Epithelial cell of proximal tubule (primary cell): Measurements from ENCODE around the gene METTL27. TPM values are rescaled to one million over a fixed set of nuclear protein-coding genes. Genes with fewer than 3 reads are reported as not detected.

ENCODE experiments used
- DNase-seq: peaks from one replicate; pipeline ENCODE4 v3.0.0-alpha.2; 2011; ENCODE audit warnings: low read depth
- H3K4me3 ChIP-seq: 2 replicates; pipeline ENCODE4 v1.5.1; 2011; ENCODE audit warnings: low read depth, mild to moderate bottlenecking, low read length
- total RNA-seq: library from RNA; depleted of rRNA; stranded (reverse); fragments of >200 nt; gene quantifications from 2 replicates; pipeline ENCODE4 v1.2.3, GENCODE V29; 2015
- TF ChIP-seq, protein P1 (sequence below): conservative IDR thresholded peaks from 2 replicates; pipeline ENCODE4 v1.5.1; 2012; ENCODE audit warnings: low read depth, mild to moderate bottlenecking, low read length

Gene METTL27
- total RNA-seq, 1 donor from 2014 or later: 13.7 TPM

GRCh38 chr7:73833251-73833919, 8.9 kb downstream of the METTL27 start:
- TF ChIP-seq, protein P1, sequence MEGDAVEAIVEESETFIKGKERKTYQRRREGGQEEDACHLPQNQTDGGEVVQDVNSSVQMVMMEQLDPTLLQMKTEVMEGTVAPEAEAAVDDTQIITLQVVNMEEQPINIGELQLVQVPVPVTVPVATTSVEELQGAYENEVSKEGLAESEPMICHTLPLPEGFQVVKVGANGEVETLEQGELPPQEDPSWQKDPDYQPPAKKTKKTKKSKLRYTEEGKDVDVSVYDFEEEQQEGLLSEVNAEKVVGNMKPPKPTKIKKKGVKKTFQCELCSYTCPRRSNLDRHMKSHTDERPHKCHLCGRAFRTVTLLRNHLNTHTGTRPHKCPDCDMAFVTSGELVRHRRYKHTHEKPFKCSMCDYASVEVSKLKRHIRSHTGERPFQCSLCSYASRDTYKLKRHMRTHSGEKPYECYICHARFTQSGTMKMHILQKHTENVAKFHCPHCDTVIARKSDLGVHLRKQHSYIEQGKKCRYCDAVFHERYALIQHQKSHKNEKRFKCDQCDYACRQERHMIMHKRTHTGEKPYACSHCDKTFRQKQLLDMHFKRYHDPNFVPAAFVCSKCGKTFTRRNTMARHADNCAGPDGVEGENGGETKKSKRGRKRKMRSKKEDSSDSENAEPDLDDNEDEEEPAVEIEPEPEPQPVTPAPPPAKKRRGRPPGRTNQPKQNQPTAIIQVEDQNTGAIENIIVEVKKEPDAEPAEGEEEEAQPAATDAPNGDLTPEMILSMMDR: no peak
- no peak for DNase-seq
- H3K4me3 ChIP-seq: peak overlapping the region; percentile 70

DNA sequence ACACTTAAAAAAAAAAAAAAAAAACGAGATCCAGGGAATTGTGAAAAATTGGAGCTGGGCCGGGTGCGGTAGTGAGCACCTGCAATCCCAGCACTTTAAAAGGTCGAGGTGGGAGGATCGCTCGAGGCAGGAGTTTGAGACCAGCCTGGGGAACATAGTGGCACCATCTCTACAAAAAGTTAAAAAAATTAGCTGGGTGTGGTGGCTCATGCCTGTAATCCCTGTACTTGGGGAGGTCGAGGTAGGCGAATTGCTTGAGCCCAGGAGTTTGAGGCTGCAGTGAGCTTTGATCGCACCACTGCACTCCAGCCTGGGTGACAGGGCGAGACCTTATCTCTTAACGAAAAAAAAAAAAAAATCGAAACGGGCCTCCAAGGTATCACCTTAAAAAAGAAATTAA, 9.5 kb downstream of the METTL27 start:
- peak overlapping the region; percentile 70 for H3K4me3 ChIP-seq
- TF ChIP-seq, protein P1: no peak

DNA sequence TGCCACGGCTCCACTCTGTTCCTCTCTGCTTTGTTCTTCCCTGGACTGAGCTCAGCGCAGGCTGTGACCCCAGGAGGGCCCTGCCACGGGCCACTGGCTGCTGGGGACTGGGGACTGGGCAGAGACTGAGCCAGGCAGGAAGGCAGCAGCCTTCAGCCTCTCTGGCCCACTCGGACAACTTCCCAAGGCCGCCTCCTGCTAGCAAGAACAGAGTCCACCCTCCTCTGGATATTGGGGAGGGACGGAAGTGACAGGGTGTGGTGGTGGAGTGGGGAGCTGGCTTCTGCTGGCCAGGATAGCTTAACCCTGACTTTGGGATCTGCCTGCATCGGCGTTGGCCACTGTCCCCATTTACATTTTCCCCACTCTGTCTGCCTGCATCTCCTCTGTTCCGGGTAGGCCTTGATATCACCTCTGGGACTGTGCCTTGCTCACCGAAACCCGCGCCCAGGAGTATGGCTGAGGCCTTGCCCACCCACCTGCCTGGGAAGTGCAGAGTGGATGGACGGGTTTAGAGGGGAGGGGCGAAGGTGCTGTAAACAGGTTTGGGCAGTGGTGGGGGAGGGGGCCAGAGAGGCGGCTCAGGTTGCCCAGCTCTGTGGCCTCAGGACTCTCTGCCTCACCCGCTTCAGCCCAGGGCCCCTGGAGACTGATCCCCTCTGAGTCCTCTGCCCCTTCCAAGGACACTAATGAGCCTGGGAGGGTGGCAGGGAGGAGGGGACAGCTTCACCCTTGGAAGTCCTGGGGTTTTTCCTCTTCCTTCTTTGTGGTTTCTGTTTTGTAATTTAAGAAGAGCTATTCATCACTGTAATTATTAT, 10.3 kb downstream of the METTL27 start:
- TF ChIP-seq, protein P1: no peak
- DNase-seq: no peak
- H3K4me3 ChIP-seq: peak overlapping the region; percentile 70

More for the DNA sequence above, 9.5 kb downstream of the METTL27 start:
- no peak for DNase-seq

DNA sequence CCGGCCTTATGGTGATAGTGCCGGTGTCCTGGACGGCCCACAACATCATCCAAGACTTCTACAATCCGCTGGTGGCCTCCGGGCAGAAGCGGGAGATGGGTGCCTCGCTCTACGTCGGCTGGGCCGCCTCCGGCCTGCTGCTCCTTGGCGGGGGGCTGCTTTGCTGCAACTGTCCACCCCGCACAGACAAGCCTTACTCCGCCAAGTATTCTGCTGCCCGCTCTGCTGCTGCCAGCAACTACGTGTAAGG, 10.8 kb downstream of the METTL27 start:
- no peak for DNase-seq
- peak overlapping the region; percentile 70 for H3K4me3 ChIP-seq
- TF ChIP-seq, protein P1: no peak

DNA sequence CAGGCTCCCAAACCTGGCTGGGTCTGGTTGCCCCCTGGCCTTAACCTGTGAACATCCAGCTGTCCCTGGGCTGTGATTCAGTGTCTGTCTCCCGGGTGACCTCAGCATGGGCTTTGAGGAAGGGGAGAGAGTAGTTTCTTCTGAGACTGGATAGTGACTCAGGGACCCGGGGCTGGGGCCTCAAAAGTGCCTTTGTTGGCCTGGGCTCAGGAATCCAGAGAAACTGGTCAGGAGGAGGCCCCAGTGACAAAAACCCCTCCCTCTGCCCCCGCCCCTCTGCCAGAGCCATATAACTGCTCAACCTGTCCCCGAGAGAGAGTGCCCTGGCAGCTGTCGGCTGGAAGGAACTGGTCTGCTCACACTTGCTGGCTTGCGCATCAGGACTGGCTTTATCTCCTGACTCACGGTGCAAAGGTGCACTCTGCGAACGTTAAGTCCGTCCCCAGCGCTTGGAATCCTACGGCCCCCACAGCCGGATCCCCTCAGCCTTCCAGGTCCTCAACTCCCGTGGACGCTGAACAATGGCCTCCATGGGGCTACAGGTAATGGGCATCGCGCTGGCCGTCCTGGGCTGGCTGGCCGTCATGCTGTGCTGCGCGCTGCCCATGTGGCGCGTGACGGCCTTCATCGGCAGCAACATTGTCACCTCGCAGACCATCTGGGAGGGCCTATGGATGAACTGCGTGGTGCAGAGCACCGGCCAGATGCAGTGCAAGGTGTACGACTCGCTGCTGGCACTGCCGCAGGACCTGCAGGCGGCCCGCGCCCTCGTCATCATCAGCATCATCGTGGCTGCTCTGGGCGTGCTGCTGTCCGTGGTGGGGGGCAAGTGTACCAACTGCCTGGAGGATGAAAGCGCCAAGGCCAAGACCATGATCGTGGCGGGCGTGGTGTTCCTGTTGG, 11.4 kb downstream of the METTL27 start, which contains the start of gene CLDN4:
Gene CLDN4 (plus strand): TSS at position 316 of the 903 bp plus-strand sequence. CDS start 206 bp downstream, at position 522.
- TF ChIP-seq, protein P1: no peak
- DNase-seq: no peak
- peak within 1 kb of the TSS; percentile 70 for H3K4me3 ChIP-seq

GRCh38 chr7:73829921-73830680, 12.2 kb downstream of the METTL27 start:
- H3K4me3 ChIP-seq: peak overlapping the region; percentile 70
- DNase-seq: no peak
- TF ChIP-seq, protein P1: peak; percentile 23
